GM23338 (cell line): ENCODE measurements around the gene TBC1D12.

ENCODE experiments used
- CREB1 ChIP-seq: fragments of 250-450 bp; sonication (Bioruptor Pico); IDR thresholded peaks from 2 replicates; pipeline ENCODE4 v1.5.0; 2020; ENCODE audit warnings: low read depth, mild to moderate bottlenecking, moderate library complexity
- CTCF ChIP-seq, 2 experiments: fragments of 200-600 bp in 1 of 2; sonication (generic) in 1 of 2; conservative IDR thresholded peaks; 2 replicates each; pipeline versions ENCODE4 v1.5.1 to v1.6.1; 2016 to 2017; ENCODE audit warnings: antibody characterized with exemption in 2 of 2, low read depth in 2 of 2, mild to moderate bottlenecking in 2 of 2, moderate library complexity in 1 of 2
- ETS1 ChIP-seq: IDR thresholded peaks from 2 replicates; pipeline ENCODE4 v1.6.1; 2016; ENCODE audit warnings: antibody characterized with exemption
- EZH2 ChIP-seq: fragments of 200-600 bp; sonication (generic); IDR thresholded peaks from one replicate; pipeline ENCODE4 v1.8.0; 2017; ENCODE audit warnings: antibody characterized with exemption, mild to moderate bottlenecking, low read depth; ENCODE audit not compliant: unreplicated experiment
- EZH2phosphoT487 ChIP-seq: fragments of 200-600 bp; sonication (generic); IDR thresholded peaks from one replicate; pipeline ENCODE4 v1.8.1; 2018; ENCODE audit warnings: antibody characterized with exemption; ENCODE audit not compliant: unreplicated experiment
- JUNB ChIP-seq: IDR thresholded peaks from one replicate; pipeline ENCODE4 v1.6.1; 2016; ENCODE audit warnings: antibody characterized with exemption; ENCODE audit not compliant: unreplicated experiment
- POLR2AphosphoS5 ChIP-seq: IDR thresholded peaks from 2 replicates; pipeline ENCODE4 v1.6.1; 2016; ENCODE audit warnings: antibody characterized with exemption, low read depth
- REST ChIP-seq: IDR thresholded peaks from one replicate; pipeline ENCODE4 v1.6.1; 2018; ENCODE audit warnings: antibody characterized with exemption; ENCODE audit not compliant: unreplicated experiment
- ZNF331 ChIP-seq: fragments of 250-450 bp; sonication (Bioruptor Pico); IDR thresholded peaks from 2 replicates; pipeline ENCODE4 v1.5.0; 2020; ENCODE audit warnings: low read depth, mild to moderate bottlenecking, moderate library complexity

GRCh38 chr10:94397549-94398370, 4.6 kb upstream of the TBC1D12 start:
- TF ChIP-seq ETS1: no peak
- TF ChIP-seq CTCF (conservative IDR thresholded peaks at IDR 0.05; ENCODE audit: low read depth in 2 of 2): no peak
- no peak for TF ChIP-seq POLR2AphosphoS5
- no peak for TF ChIP-seq JUNB
- no peak for TF ChIP-seq REST
- no peak for TF ChIP-seq ZNF331 (CRISPR knock-in tag)
- no peak for TF ChIP-seq EZH2phosphoT487
- no peak for TF ChIP-seq EZH2
- TF ChIP-seq CREB1 (CRISPR knock-in tag): no peak
